H9 (cell line): ENCODE data around the gene CFAP97D2. TPM values are rescaled to one million over a fixed set of nuclear protein-coding genes. Genes with fewer than 3 reads are reported as not detected.
A peak's percentile ranks its signal among the peaks of the same experiment; 100 is the strongest.

Experiments used
- DNase-seq: peaks from one replicate; pipeline ENCODE4 v3.0.0-alpha.2; 2017
- H2AFZ ChIP-seq: one replicate; pipeline ENCODE4 v1.6.1; 2013; ENCODE audit warnings: mild to moderate bottlenecking, low read length, control low read depth, moderate library complexity
- H2AK5ac ChIP-seq: 2 replicates; pipeline ENCODE4 v1.6.1; 2013; ENCODE audit warnings: low read length, control low read depth, mixed read lengths; ENCODE audit not compliant: insufficient read length
- H2BK120ac ChIP-seq: one replicate; pipeline ENCODE4 v1.6.1; 2013; ENCODE audit warnings: low read depth, mild to moderate bottlenecking, low read length, control low read depth, inconsistent platforms; ENCODE audit not compliant: poor library complexity, severe bottlenecking
- H2BK12ac ChIP-seq: 2 replicates; pipeline ENCODE4 v1.6.1; 2013; ENCODE audit warnings: low read length, control low read depth, mixed read lengths, low read depth; ENCODE audit not compliant: insufficient read length
- H2BK15ac ChIP-seq: 2 replicates; pipeline ENCODE4 v1.6.1; 2013; ENCODE audit warnings: low read depth, low read length, control low read depth
- H2BK20ac ChIP-seq: one replicate; pipeline ENCODE4 v1.6.1; 2013; ENCODE audit warnings: low read depth, mild to moderate bottlenecking, low read length, control low read depth, inconsistent platforms; ENCODE audit not compliant: poor library complexity, severe bottlenecking
- H2BK5ac ChIP-seq: 2 replicates; pipeline ENCODE4 v1.6.1; 2013; ENCODE audit warnings: low read length, control low read depth, mixed read lengths; ENCODE audit not compliant: insufficient read length
- H3K14ac ChIP-seq: 2 replicates; pipeline ENCODE4 v1.6.1; 2013; ENCODE audit warnings: low read length, control low read depth; ENCODE audit not compliant: insufficient read depth
- H3K18ac ChIP-seq: 2 replicates; pipeline ENCODE4 v1.6.1; 2013; ENCODE audit warnings: low read depth, mild to moderate bottlenecking, mixed read lengths, low read length, control low read depth; ENCODE audit not compliant: insufficient read length
- H3K23ac ChIP-seq: 2 replicates; pipeline ENCODE4 v1.6.1; 2013; ENCODE audit warnings: low read length, control low read depth, mixed read lengths, low read depth; ENCODE audit not compliant: insufficient read length
- H3K23me2 ChIP-seq: 2 replicates; pipeline ENCODE4 v1.6.1; 2013; ENCODE audit warnings: low read depth, mild to moderate bottlenecking, mixed read lengths, low read length, control low read depth; ENCODE audit not compliant: insufficient read length, poor library complexity, severe bottlenecking
- H3K27ac ChIP-seq: 2 replicates; pipeline ENCODE4 v1.5.1; 2013; ENCODE audit warnings: low read length, control low read depth, mixed read lengths, low read depth; ENCODE audit not compliant: insufficient read length
- H3K27me3 ChIP-seq: 2 replicates; pipeline ENCODE4 v1.6.1; 2013; ENCODE audit warnings: low read length, control low read depth, inconsistent platforms; ENCODE audit not compliant: insufficient read depth
- H3K4ac ChIP-seq: 2 replicates; pipeline ENCODE4 v1.6.1; 2013; ENCODE audit warnings: low read depth, mild to moderate bottlenecking, control low read depth, inconsistent platforms, low read length, moderate library complexity
- H3K4me1 ChIP-seq: 2 replicates; pipeline ENCODE4 v1.6.1; 2013; ENCODE audit warnings: low read length, control low read depth, inconsistent platforms; ENCODE audit not compliant: insufficient read depth
- H3K4me2 ChIP-seq: 2 replicates; pipeline ENCODE4 v1.6.1; 2013; ENCODE audit warnings: low read length, control low read depth, mixed read lengths; ENCODE audit not compliant: insufficient read length, insufficient read depth
- H3K56ac ChIP-seq: 2 replicates; pipeline ENCODE4 v1.6.1; 2013; ENCODE audit warnings: low read depth, mild to moderate bottlenecking, mixed read lengths, low read length, control low read depth; ENCODE audit not compliant: insufficient read length
- H3K79me1 ChIP-seq: 2 replicates; pipeline ENCODE4 v1.6.1; 2013; ENCODE audit warnings: low read depth, mild to moderate bottlenecking, moderate library complexity, low read length, control low read depth, inconsistent platforms; ENCODE audit not compliant: insufficient read depth, poor library complexity, severe bottlenecking
- H3K79me2 ChIP-seq: 2 replicates; pipeline ENCODE4 v1.6.1; 2013; ENCODE audit warnings: low read length, control low read depth, inconsistent platforms; ENCODE audit not compliant: insufficient read depth
- H3K9ac ChIP-seq: 2 replicates; pipeline ENCODE4 v1.6.1; 2013; ENCODE audit warnings: low read length, control low read depth, mixed read lengths; ENCODE audit not compliant: insufficient read length; ENCODE audit errors: extremely low read depth
- H3K9me3 ChIP-seq: one replicate; pipeline ENCODE4 v1.6.1; 2013; ENCODE audit warnings: low read depth, low read length, inconsistent platforms; ENCODE audit not compliant: control insufficient read depth
- H3T11ph ChIP-seq: one replicate; pipeline ENCODE4 v1.6.1; 2013; ENCODE audit warnings: mild to moderate bottlenecking, low read length, control low read depth, inconsistent platforms
- H4K20me1 ChIP-seq: one replicate; pipeline ENCODE4 v1.6.1; 2013; ENCODE audit not compliant: control insufficient read depth, insufficient read length, insufficient read depth
- H4K5ac ChIP-seq: 2 replicates; pipeline ENCODE4 v1.6.1; 2013; ENCODE audit warnings: low read depth, mild to moderate bottlenecking, mixed read lengths, low read length, control low read depth; ENCODE audit not compliant: insufficient read length
- H4K8ac ChIP-seq: replicated peaks from 2 replicates; pipeline ENCODE4 v1.6.1; 2013; ENCODE audit warnings: low read length, control low read depth, mixed read lengths, low read depth; ENCODE audit not compliant: insufficient read length
- H4K91ac ChIP-seq: 2 replicates; pipeline ENCODE4 v1.6.1; 2013; ENCODE audit warnings: low read depth, mild to moderate bottlenecking, moderate library complexity, mixed read lengths, low read length, control low read depth; ENCODE audit not compliant: insufficient read length
- H3K27ac Mint-ChIP-seq, 3 experiments: 2 replicates in 2 of 3; 3 replicates in 1 of 3; pipeline ENCODE4 v1.8.0; 2020 to 2021; ENCODE audit warnings: mixed read lengths in 3 of 3, mild to moderate bottlenecking in 1 of 3, moderate library complexity in 1 of 3
- H3K27me3 Mint-ChIP-seq: 2 replicates; pipeline ENCODE4 v1.8.0; 2021; ENCODE audit warnings: low read depth, mild to moderate bottlenecking, moderate library complexity, mixed read lengths
- H3K36me3 Mint-ChIP-seq, 3 experiments: 2 replicates in 2 of 3; 3 replicates in 1 of 3; pipeline ENCODE4 v1.8.0; 2020 to 2021; ENCODE audit warnings: low read depth in 3 of 3, mixed read lengths in 3 of 3; ENCODE audit not compliant: insufficient read depth in 1 of 3
- H3K4me1 Mint-ChIP-seq, 2 experiments: 2 replicates each; pipeline ENCODE4 v1.8.0; 2020; ENCODE audit warnings: mixed read lengths in 2 of 2
- H3K4me3 Mint-ChIP-seq, 2 experiments: 2 replicates in 1 of 2; 3 replicates in 1 of 2; pipeline ENCODE4 v1.8.0; 2020 to 2021; ENCODE audit warnings: mild to moderate bottlenecking in 2 of 2, mixed read lengths in 2 of 2, moderate library complexity in 1 of 2
- H3K9me3 Mint-ChIP-seq, 2 experiments: 2 replicates in 1 of 2; 3 replicates in 1 of 2; pipeline ENCODE4 v1.8.0; 2020; ENCODE audit warnings: mild to moderate bottlenecking in 2 of 2, mixed read lengths in 2 of 2, moderate library complexity in 1 of 2
- CTCF ChIP-seq: fragments of 200-600 bp; sonication (generic); conservative IDR thresholded peaks from 3 replicates; pipeline ENCODE4 v1.8.0; 2021; ENCODE audit warnings: antibody characterized with exemption, mild to moderate bottlenecking
- WGBS: extraction: QIAGEN DNeasy Blood & Tissue Kit; methylation state at CpG from one replicate; pipeline ENCODE4 v1.1.7; 2013; ENCODE audit warnings: missing lambda C conversion rate, low lambda C conversion rate, mixed read lengths; ENCODE audit not compliant: insufficient read length; ENCODE audit errors: extremely low coverage; 5-methylcytosine and 5-hydroxymethylcytosine counted together
- total RNA-seq: library from RNA; stranded (reverse); gene quantifications from 2 replicates; pipeline ENCODE4 v1.2.1, GENCODE V29; 2021

CFAP97D2 gene
- total RNA-seq, 1 experiment from 2014 or later: not detected

GRCh38 chr13:114229506-114229905, 50.4 kb downstream of the CFAP97D2 start:
- Histone ChIP-seq H3K4ac (no peak overlapping the region), H4K91ac (no peak overlapping the region), H3K4me2 (peak overlapping the region; percentile 15), H2AK5ac (no peak overlapping the region), H3K23me2 (no peaks in the 10 kb centered on the region), H3K9ac (no peak overlapping the region), H3K27me3 (no peaks in the 10 kb centered on the region), H3K79me1 (no peaks in the 10 kb centered on the region), H3K56ac (no peak overlapping the region), H2AFZ (no peak overlapping the region), H3K9me3 (no peaks in the 10 kb centered on the region), H3K4me1 (peaks cover 16% of the 10 kb centered on the region; the same call in 1 of the 2 replicates), H3K23ac (no peak overlapping the region), H3T11ph (no peak overlapping the region), H2BK12ac (no peak overlapping the region), H3K14ac (no peak overlapping the region), H3K79me2 (no peaks in the 10 kb centered on the region), H3K18ac (no peak overlapping the region), H2BK20ac (no peak overlapping the region), H4K8ac (no peak overlapping the region), H4K20me1 (no peaks in the 10 kb centered on the region), H2BK120ac (no peak overlapping the region), H2BK15ac (no peak overlapping the region), H4K5ac (no peak overlapping the region), H3K27ac (peak overlapping the region; percentile 76), H2BK5ac (no peak overlapping the region)
- DNase-seq: no peak
- H3K36me3 Mint-ChIP-seq: no peaks in the 10 kb centered on the region; a peak in 2 of 7 replicates
- peaks cover 3% of the 10 kb centered on the region in 2 experiments; a peak in 2 of 5 replicates for H3K9me3 Mint-ChIP-seq
- no peak for TF ChIP-seq CTCF
- peak overlapping the region; percentile 8 to 39; a peak in 1 of 5 replicates for H3K4me3 Mint-ChIP-seq
- no peaks in the 10 kb centered on the region; the same call in none of the 2 replicates for H3K27me3 Mint-ChIP-seq
- no CpG with 5 or more reads among the region's 4 CpGs for WGBS
- peak overlapping the region; percentile 95 to 97 (median 96) for H3K27ac Mint-ChIP-seq
- peaks cover 65 to 68% of the 10 kb centered on the region in 2 experiments for H3K4me1 Mint-ChIP-seq
